ENCODE data around the gene CPSF4L. TPM values are rescaled to one million over a fixed set of nuclear protein-coding genes. Genes with fewer than 3 reads are reported as not detected.

Gene CPSF4L
- total and polyA plus RNA-seq, 2 of the 13 experiments (the other 11 are each of a cell fraction or from before 2014, with no cell fraction given) = 0.73 to 1.6 TPM

DNA sequence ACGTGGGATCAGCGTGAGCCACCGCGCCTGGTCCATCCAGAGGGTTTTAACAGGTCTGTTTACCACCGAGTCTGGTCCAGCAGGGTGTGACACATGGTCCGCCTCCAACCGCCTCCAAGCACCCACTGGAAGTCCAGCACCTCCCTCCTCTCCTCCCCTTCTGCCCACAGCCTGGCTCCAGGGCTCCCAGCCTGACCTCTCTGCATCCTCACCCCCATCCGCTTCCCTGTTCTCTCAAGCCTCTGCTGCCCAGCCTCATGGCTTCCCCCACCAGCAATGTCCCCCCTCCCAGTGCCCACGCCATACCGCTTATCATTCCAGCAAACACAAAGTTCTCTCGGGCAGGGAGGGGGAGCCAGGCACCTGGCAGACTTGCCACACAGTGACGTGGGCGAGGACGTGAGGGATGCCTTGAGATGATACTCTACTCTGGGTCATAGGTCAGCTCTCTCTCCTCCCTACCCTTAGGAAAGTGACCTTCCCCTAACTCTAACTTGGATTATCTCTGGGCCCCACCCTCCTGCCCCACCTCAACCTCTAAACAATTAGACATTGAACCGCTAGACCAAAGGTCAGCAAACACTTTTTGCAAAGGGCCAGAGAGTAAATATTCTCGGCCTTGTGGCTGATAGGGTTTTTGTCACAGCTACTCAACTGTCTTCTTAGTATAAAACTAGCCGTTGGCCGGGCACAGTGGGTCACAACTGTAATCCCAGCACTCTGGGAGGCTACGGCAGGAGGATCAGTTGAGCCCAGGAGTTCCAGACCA lies 27.0 kb upstream of the CPSF4L start (continued):
- TF ChIP-seq, protein P1, sequence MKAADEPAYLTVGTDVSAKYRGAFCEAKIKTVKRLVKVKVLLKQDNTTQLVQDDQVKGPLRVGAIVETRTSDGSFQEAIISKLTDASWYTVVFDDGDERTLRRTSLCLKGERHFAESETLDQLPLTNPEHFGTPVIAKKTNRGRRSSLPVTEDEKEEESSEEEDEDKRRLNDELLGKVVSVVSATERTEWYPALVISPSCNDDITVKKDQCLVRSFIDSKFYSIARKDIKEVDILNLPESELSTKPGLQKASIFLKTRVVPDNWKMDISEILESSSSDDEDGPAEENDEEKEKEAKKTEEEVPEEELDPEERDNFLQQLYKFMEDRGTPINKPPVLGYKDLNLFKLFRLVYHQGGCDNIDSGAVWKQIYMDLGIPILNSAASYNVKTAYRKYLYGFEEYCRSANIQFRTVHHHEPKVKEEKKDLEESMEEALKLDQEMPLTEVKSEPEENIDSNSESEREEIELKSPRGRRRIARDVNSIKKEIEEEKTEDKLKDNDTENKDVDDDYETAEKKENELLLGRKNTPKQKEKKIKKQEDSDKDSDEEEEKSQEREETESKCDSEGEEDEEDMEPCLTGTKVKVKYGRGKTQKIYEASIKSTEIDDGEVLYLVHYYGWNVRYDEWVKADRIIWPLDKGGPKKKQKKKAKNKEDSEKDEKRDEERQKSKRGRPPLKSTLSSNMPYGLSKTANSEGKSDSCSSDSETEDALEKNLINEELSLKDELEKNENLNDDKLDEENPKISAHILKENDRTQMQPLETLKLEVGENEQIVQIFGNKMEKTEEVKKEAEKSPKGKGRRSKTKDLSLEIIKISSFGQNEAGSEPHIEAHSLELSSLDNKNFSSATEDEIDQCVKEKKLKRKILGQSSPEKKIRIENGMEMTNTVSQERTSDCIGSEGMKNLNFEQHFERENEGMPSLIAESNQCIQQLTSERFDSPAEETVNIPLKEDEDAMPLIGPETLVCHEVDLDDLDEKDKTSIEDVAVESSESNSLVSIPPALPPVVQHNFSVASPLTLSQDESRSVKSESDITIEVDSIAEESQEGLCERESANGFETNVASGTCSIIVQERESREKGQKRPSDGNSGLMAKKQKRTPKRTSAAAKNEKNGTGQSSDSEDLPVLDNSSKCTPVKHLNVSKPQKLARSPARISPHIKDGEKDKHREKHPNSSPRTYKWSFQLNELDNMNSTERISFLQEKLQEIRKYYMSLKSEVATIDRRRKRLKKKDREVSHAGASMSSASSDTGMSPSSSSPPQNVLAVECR (CRISPR knock-in tag; IDR thresholded peaks at IDR 0.05; ENCODE audit: borderline replicate concordance) = peak; percentile 76; the same call in 1 of the 2 replicates
- TF ChIP-seq ZNF333 (CRISPR knock-in tag; IDR thresholded peaks at IDR 0.05; ENCODE audit: borderline replicate concordance) (no peak), SOX6 (IDR thresholded peaks at IDR 0.05) (no peak), SOX6 (CRISPR knock-in tag; IDR thresholded peaks at IDR 0.05) (peak; percentile 100), MXI1 (IDR thresholded peaks at IDR 0.05; ENCODE audit: borderline replicate concordance, low read depth, low read length) (peak; percentile 26; the same call in 1 of the 3 replicates), MYNN (CRISPR knock-in tag; IDR thresholded peaks at IDR 0.05; ENCODE audit: low read depth) (no peak), ELF4 (CRISPR knock-in tag; IDR thresholded peaks at IDR 0.05; ENCODE audit: borderline replicate concordance) (peak; percentile 65; the same call in 1 of the 2 replicates), ZMYM4 (CRISPR knock-in tag; IDR thresholded peaks at IDR 0.05) (peak; percentile 88), SP140L (CRISPR knock-in tag; IDR thresholded peaks at IDR 0.05; ENCODE audit: borderline replicate concordance) (no peak), KDM1A (CRISPR knock-in tag; IDR thresholded peaks at IDR 0.05) (peak; percentile 86), CBFB (CRISPR knock-in tag; IDR thresholded peaks at IDR 0.05) (peak; percentile 84), ZNF644 (CRISPR knock-in tag; IDR thresholded peaks at IDR 0.05; ENCODE audit: low read depth) (peak; percentile 83), ZFAT (CRISPR knock-in tag; conservative IDR thresholded peaks at IDR 0.05) (no peak), ZNF343 (CRISPR knock-in tag; IDR thresholded peaks at IDR 0.05) (no peak)
- TF ChIP-seq, protein P2, sequence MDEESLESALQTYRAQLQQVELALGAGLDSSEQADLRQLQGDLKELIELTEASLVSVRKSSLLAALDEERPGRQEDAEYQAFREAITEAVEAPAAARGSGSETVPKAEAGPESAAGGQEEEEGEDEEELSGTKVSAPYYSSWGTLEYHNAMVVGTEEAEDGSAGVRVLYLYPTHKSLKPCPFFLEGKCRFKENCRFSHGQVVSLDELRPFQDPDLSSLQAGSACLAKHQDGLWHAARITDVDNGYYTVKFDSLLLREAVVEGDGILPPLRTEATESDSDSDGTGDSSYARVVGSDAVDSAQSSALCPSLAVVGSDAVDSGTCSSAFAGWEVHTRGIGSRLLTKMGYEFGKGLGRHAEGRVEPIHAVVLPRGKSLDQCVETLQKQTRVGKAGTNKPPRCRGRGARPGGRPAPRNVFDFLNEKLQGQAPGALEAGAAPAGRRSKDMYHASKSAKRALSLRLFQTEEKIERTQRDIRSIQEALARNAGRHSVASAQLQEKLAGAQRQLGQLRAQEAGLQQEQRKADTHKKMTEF (CRISPR knock-in tag; IDR thresholded peaks at IDR 0.05) = peak; percentile 98
- TF ChIP-seq, protein P3, sequence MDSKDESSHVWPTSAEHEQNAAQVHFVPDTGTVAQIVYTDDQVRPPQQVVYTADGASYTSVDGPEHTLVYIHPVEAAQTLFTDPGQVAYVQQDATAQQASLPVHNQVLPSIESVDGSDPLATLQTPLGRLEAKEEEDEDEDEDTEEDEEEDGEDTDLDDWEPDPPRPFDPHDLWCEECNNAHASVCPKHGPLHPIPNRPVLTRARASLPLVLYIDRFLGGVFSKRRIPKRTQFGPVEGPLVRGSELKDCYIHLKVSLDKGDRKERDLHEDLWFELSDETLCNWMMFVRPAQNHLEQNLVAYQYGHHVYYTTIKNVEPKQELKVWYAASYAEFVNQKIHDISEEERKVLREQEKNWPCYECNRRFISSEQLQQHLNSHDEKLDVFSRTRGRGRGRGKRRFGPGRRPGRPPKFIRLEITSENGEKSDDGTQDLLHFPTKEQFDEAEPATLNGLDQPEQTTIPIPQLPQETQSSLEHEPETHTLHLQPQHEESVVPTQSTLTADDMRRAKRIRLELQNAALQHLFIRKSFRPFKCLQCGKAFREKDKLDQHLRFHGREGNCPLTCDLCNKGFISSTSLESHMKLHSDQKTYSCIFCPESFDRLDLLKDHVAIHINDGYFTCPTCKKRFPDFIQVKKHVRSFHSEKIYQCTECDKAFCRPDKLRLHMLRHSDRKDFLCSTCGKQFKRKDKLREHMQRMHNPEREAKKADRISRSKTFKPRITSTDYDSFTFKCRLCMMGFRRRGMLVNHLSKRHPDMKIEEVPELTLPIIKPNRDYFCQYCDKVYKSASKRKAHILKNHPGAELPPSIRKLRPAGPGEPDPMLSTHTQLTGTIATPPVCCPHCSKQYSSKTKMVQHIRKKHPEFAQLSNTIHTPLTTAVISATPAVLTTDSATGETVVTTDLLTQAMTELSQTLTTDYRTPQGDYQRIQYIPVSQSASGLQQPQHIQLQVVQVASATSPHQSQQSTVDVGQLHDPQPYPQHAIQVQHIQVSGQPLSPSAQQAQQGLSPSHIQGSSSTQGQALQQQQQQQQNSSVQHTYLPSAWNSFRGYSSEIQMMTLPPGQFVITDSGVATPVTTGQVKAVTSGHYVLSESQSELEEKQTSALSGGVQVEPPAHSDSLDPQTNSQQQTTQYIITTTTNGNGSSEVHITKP (CRISPR knock-in tag; IDR thresholded peaks at IDR 0.05; ENCODE audit: low read depth) = peak; percentile 85
- TF ChIP-seq, protein P4, sequence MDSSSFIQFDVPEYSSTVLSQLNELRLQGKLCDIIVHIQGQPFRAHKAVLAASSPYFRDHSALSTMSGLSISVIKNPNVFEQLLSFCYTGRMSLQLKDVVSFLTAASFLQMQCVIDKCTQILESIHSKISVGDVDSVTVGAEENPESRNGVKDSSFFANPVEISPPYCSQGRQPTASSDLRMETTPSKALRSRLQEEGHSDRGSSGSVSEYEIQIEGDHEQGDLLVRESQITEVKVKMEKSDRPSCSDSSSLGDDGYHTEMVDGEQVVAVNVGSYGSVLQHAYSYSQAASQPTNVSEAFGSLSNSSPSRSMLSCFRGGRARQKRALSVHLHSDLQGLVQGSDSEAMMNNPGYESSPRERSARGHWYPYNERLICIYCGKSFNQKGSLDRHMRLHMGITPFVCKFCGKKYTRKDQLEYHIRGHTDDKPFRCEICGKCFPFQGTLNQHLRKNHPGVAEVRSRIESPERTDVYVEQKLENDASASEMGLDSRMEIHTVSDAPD (CRISPR knock-in tag; IDR thresholded peaks at IDR 0.05) = peak; percentile 98
- TF ChIP-seq, protein P5, sequence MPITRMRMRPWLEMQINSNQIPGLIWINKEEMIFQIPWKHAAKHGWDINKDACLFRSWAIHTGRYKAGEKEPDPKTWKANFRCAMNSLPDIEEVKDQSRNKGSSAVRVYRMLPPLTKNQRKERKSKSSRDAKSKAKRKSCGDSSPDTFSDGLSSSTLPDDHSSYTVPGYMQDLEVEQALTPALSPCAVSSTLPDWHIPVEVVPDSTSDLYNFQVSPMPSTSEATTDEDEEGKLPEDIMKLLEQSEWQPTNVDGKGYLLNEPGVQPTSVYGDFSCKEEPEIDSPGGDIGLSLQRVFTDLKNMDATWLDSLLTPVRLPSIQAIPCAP (CRISPR knock-in tag; IDR thresholded peaks at IDR 0.05; ENCODE audit: low read depth) = no peak

Data from HepG2 (cell line).